Measurements from ENCODE around the gene SASH3.
A peak's percentile ranks its signal among the peaks of the same experiment; 100 is the strongest.

SASH3 gene

DNA sequence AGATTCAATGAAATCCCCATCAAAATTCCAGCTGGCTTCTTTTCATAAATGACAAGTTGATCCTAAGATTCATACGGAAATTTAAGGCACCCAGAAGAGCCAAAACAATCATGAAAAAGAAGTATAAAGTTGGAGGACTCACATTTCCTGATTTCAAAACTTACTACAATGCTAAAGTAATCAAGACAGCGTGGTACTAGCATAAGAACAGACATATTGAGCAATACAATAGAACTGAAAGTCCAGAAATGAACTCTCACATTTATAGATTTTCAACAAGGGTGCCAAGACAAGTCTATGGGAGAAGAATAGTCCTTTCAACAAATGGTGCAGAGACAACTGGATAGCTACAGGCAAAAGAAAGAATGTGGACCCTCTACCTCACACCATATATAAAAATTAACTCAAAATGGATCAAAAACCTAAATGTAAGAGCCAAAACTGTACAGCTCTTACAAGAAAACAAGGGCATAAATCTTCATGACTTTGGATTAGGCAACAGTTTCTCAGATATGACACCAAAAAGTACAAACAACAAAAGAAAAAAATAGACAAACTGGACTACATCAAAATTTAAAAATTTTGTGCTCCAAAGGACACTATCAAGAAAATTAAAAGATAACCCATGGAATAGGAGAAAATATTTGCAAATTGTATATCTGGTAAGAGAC lies 28.5 kb downstream of the SASH3 start:
- TF ChIP-seq, protein P1, sequence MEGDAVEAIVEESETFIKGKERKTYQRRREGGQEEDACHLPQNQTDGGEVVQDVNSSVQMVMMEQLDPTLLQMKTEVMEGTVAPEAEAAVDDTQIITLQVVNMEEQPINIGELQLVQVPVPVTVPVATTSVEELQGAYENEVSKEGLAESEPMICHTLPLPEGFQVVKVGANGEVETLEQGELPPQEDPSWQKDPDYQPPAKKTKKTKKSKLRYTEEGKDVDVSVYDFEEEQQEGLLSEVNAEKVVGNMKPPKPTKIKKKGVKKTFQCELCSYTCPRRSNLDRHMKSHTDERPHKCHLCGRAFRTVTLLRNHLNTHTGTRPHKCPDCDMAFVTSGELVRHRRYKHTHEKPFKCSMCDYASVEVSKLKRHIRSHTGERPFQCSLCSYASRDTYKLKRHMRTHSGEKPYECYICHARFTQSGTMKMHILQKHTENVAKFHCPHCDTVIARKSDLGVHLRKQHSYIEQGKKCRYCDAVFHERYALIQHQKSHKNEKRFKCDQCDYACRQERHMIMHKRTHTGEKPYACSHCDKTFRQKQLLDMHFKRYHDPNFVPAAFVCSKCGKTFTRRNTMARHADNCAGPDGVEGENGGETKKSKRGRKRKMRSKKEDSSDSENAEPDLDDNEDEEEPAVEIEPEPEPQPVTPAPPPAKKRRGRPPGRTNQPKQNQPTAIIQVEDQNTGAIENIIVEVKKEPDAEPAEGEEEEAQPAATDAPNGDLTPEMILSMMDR (IDR thresholded peaks at IDR 0.05), result no peak

DNA sequence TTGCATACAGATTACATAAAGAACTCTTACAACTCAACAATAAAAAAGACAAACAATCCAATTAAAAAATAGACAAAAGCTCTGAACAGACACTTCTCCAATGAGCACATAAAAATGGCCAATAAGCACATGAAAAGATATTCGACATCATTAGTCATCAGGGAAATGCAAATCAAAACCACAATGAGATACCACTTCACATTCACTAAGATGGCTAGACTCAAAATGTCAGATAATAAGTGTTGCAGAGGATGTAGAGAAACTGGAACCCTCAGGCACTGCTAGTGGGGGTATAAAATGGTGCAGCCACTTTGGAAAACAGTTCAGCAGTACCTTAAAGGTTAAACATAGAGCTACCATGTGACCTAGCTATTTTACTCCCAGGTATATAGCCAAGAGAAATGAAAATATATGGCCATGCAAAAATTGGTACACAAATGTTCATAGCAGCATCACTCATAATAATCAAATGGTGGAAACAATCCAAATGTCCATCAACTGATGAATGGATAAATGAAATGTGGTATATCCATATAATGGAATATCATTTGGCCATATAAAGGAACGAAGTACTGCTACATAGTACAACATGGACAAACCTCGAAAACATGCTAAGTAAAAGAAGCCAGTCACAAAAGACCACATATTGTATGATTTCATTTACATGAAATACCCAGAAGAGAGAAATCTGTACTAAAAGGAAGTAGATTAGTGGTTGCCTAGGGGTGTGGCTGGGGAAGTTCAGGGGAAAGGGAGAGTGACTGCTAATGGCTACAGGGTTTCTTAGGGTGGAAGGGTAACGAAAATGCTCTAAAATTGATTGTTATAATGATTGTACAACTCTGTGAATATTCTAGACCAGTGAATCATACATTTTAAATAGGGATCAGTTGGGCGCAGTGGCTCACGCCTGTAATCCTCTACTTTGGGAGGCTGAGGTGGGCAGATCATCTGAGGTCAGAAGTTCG lies 29.4 kb downstream of the SASH3 start:
- TF ChIP-seq, protein P1 (IDR thresholded peaks at IDR 0.05), result no peak

DNA sequence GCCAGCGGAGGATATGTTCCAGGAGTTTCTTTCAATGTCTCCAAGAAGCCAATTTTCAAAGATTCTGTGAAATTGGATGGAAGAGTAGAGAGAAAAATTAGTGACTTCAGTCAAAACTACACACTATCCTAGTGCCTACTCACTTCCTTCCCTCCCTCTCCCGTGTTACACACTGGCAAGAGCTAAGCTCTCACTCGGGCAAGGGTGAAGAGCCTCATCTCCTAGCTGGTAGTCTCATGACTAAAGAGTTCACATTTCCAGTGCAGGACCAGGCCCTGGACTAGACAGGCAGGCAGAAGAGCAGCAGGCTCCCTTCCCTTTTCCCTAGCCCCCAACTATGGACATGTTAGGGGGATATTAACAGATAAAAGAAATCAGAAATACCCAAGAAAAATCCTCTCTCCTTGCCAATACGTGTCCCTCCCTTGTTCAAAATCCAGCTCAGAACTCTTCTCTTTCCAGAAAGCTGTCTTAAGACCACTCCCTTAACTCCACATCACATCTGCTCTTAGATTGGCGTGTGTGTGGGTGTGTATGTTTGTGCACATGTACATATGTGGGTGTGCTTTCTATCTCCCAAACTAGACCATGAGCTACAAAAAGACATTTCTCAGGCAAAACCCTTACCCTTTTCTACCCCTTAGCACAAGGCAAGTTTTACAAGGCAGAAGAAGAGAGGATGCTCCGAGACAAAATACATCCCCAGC lies 34.1 kb downstream of the SASH3 start:
- TF ChIP-seq, protein P1 (IDR thresholded peaks at IDR 0.05), result no peak

DNA sequence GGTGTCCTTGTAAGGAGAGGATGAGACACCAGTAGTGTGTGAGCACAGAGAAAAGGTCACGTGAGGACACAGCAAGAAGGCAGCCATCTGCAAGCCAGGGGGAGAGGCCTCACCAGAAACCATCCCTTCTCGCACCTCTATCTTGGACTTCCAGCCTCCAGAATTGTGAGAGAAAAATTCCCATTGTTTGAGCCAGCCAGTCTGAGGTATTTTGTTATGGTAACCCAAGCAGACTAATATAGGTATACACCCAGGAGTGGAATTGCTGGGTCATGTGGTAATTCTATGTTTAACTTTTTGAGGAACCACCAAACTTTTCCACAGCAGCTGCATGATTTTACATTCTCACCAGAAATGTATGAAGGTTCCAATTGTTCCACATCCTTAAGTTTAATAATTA lies 38.4 kb downstream of the SASH3 start:
- TF ChIP-seq, protein P1 (IDR thresholded peaks at IDR 0.05), result no peak

DNA sequence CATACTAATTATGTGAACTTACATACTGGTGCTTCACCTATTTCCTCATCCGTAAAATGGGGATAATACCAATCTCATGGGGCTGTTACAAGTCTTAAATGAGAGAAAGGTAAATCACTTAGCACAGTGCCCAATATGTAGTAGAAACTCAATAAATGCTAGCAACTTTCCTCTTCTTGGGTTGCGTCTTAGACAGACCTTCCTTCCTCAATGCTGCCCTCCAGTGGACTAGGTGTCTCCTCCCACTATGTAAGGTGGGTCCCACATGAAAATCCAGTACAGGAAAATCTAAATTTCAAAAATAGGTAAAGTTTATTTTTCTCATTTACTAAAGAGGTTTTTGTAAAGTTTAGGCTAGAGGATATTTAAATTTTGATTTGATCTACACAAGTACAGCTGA lies 43.4 kb downstream of the SASH3 start:
- TF ChIP-seq, protein P1 (IDR thresholded peaks at IDR 0.05), result peak; percentile 49

DNA sequence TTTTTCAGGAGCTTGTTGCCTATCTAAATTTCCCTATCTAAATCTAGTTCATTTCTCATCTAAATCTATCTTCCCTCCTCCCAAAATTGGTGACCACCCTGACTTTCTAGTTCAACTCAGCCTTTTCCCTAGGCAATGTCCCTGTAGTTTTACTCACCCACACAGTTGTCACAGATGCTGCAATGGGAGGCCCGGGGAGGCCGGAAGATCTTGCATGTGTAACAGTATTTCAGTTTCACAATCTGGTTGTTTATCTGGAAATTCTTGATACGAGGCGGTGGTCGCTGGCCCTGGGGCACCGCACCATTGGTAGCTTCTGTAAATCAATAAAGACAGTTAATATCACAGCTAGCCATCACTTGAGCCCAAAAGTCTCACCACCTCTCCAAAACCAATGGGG lies 43.8 kb downstream of the SASH3 start:
- TF ChIP-seq, protein P1 (IDR thresholded peaks at IDR 0.05), result no peak

DNA sequence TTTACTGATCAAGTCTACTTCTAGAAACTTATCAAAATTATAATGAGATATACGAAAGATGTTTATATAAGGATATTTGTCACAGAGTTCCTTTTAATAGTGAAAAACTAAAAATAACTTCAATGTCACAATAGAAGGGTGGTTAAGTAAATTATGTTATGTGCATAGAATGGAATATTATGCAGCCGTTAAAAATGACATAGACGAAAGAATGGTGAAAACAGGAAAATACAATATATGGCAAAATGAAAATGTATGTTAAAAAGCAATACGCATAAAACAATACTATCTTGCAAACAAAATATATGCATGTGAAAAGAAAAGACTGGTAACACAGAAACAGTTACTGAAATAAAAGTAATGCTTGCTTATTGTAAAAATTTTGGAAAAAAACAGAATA lies 44.9 kb downstream of the SASH3 start:
- TF ChIP-seq, protein P1 (IDR thresholded peaks at IDR 0.05), result no peak
